GM12878 (cell line): Measurements from ENCODE around the gene SPI1. TPM values are rescaled to one million over a fixed set of nuclear protein-coding genes. Genes with fewer than 3 reads are reported as not detected.

Experiments used
- BCLAF1 ChIP-seq: fragments of 450-650 bp; IDR thresholded peaks from 2 replicates; pipeline ENCODE4 v1.6.1; 2017; ENCODE audit warnings: antibody characterized with exemption, mild to moderate bottlenecking, moderate library complexity
- CBFB ChIP-seq: IDR thresholded peaks from 2 replicates; pipeline ENCODE4 v1.6.1; 2016; ENCODE audit warnings: antibody characterized with exemption, low read depth
- CREM ChIP-seq: IDR thresholded peaks from 2 replicates; pipeline ENCODE4 v1.6.1; 2014; ENCODE audit warnings: antibody characterized with exemption, low read depth
- CUX1 ChIP-seq: IDR thresholded peaks from 2 replicates; pipeline ENCODE4 v1.6.1; 2012; ENCODE audit warnings: improper control_type of control experiment, low read depth, low read length; ENCODE audit not compliant: insufficient replicate concordance
- DPF2 ChIP-seq: fragments of 450-650 bp; IDR thresholded peaks from 2 replicates; pipeline ENCODE4 v1.6.1; 2017; ENCODE audit warnings: mild to moderate bottlenecking
- GATAD2B ChIP-seq: fragments of 450-650 bp; conservative IDR thresholded peaks from 2 replicates; pipeline ENCODE4 v1.6.1; 2017; ENCODE audit warnings: low read depth, mild to moderate bottlenecking, moderate library complexity
- IRF3 ChIP-seq: fragments of 450-650 bp; IDR thresholded peaks from 2 replicates; pipeline ENCODE4 v1.6.1; 2014; ENCODE audit warnings: mild to moderate bottlenecking
- PML ChIP-seq: IDR thresholded peaks from 2 replicates; pipeline ENCODE4 v1.6.1; 2012; ENCODE audit warnings: low read length, inconsistent platforms
- SMARCA5 ChIP-seq: fragments of 450-650 bp; IDR thresholded peaks from 2 replicates; pipeline ENCODE4 v1.6.1; 2017; ENCODE audit warnings: mild to moderate bottlenecking
- TBL1XR1 ChIP-seq: IDR thresholded peaks from 2 replicates; pipeline ENCODE4 v1.6.1; 2012; ENCODE audit warnings: low read depth, low read length, improper control_type of control experiment
- TCF7 ChIP-seq: IDR thresholded peaks from 2 replicates; pipeline ENCODE4 v1.6.1; 2014; ENCODE audit warnings: antibody characterized with exemption, borderline replicate concordance
- ZBTB33 ChIP-seq: fragments of 450-650 bp; IDR thresholded peaks from 2 replicates; pipeline ENCODE4 v1.6.1; 2017; ENCODE audit warnings: mild to moderate bottlenecking
- ZNF207 ChIP-seq: fragments of 450-650 bp; IDR thresholded peaks from 2 replicates; pipeline ENCODE4 v1.6.1; 2014; ENCODE audit warnings: antibody characterized with exemption, mild to moderate bottlenecking, borderline replicate concordance
- ZNF24 ChIP-seq: fragments of 450-650 bp; IDR thresholded peaks from 2 replicates; pipeline ENCODE4 v1.6.1; 2017; ENCODE audit warnings: antibody characterized with exemption, mild to moderate bottlenecking
- ZZZ3 ChIP-seq: IDR thresholded peaks from 2 replicates; pipeline ENCODE4 v1.6.1; 2011; ENCODE audit warnings: low read depth; ENCODE audit not compliant: control insufficient read depth, insufficient read length
- polyA plus RNA-seq, 11 experiments: library from polyadenylated mRNA; depleted of rRNA in 4 of 11; unstranded in 6 of 11; stranded (reverse) in 5 of 11; fragments of >200 nt; fragmentation: Nextera tagmentation in 4 of 11; fragmentation: Illumina TruSeq in 1 of 11; extraction: Ambion mirVana in 4 of 11; extraction: Trizol in 1 of 11; gene quantifications; 1 replicate in 1 of 11; 2 replicates in 10 of 11; pipeline versions ENCODE4 v1.2.1 to v1.2.3, GENCODE V29; 2011 to 2016; ENCODE audit warnings: inconsistent platforms in 2 of 11, missing spikeins in 2 of 11, low read depth in 1 of 11
- total RNA-seq, 4 experiments: library from RNA; depleted of rRNA in 3 of 4; stranded (reverse); fragments of >200 nt in 3 of 4; fragmentation: Illumina TruSeq in 1 of 4; extraction: Trizol in 1 of 4; gene quantifications; 2 replicates each; pipeline versions ENCODE4 v1.2.1 to v1.2.3, GENCODE V29; 2013 to 2021
- TF ChIP-seq, protein P1 (sequence below), 3 experiments: IDR thresholded peaks in 2 of 3; conservative IDR thresholded peaks in 1 of 3; 2 replicates each; pipeline ENCODE4 v1.5.1; 2011; ENCODE audit warnings: low read depth in 3 of 3, low read length in 3 of 3, mild to moderate bottlenecking in 3 of 3, control low read depth in 2 of 3, moderate library complexity in 2 of 3, inconsistent platforms in 1 of 3, mixed read lengths in 1 of 3; ENCODE audit not compliant: control insufficient read depth in 2 of 3, insufficient read depth in 1 of 3; ENCODE audit errors: extremely low read depth in 1 of 3

Gene SPI1
- total and polyA plus RNA-seq, 10 of the 15 experiments (the other 5 are each of a cell fraction or from before 2014, with no cell fraction given), result 0.05 to 31.1 (median 9.7) TPM

- TF ChIP-seq ZBTB33 (no peak), GATAD2B (no peak), CBFB (no peak), PML (0 out of 2 replicates have a peak, but pooled peaks have one; percentile 18), ZNF207 (no peak), CUX1 (no peak), SMARCA5 (peak; percentile 16; the same call in 1 of the 2 replicates), ZZZ3 (no peak), CREM (0 out of 2 replicates have a peak, but pooled peaks have one; percentile 6), BCLAF1 (no peak), ZNF24 (no peak), IRF3 (no peak), TCF7 (no peak), TBL1XR1 (0 out of 2 replicates have a peak, but pooled peaks have one; percentile 21), DPF2 (peak; percentile 28)
- TF ChIP-seq, protein P1, sequence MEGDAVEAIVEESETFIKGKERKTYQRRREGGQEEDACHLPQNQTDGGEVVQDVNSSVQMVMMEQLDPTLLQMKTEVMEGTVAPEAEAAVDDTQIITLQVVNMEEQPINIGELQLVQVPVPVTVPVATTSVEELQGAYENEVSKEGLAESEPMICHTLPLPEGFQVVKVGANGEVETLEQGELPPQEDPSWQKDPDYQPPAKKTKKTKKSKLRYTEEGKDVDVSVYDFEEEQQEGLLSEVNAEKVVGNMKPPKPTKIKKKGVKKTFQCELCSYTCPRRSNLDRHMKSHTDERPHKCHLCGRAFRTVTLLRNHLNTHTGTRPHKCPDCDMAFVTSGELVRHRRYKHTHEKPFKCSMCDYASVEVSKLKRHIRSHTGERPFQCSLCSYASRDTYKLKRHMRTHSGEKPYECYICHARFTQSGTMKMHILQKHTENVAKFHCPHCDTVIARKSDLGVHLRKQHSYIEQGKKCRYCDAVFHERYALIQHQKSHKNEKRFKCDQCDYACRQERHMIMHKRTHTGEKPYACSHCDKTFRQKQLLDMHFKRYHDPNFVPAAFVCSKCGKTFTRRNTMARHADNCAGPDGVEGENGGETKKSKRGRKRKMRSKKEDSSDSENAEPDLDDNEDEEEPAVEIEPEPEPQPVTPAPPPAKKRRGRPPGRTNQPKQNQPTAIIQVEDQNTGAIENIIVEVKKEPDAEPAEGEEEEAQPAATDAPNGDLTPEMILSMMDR (IDR thresholded peaks at IDR 0.05 in 2 of 3, conservative IDR thresholded peaks at IDR 0.05 in 1 of 3; ENCODE audit: control insufficient read depth in 2 of 3, extremely low read depth in 1 of 3, insufficient read depth in 1 of 3, low read depth in 3 of 3, low read length in 3 of 3), result no peak
These were observed 21.8 kb upstream of the SPI1 start (continued) for GRCh38 chr11:47399860-47400767.
